ENCODE data around the gene FMN2. TPM values are rescaled to one million over a fixed set of nuclear protein-coding genes. Genes with fewer than 3 reads are reported as not detected.

The FMN2 gene
- polyA plus RNA-seq, 3 donors, result not detected

- intact Hi-C loops (cut with micrococcal nuclease), result no loop called here
- H3K27ac Mint-ChIP-seq, result no peak overlapping the region
Observed at GRCh38 chr1:240306673-240307072, 215.0 kb downstream of the FMN2 start.

GRCh38 chr1:240308096-240308495, 216.4 kb downstream of the FMN2 start:
- Mint-ChIP-seq H3K27me3 (ENCODE audit: low read depth in 3 of 3) (peaks cover 0 to 5% (median 0%) of the 10 kb centered on the region in 3 donors), H3K36me3 (no peaks in the 10 kb centered on the region), H3K9me3 (peaks cover 2 to 14% (median 5%) of the 10 kb centered on the region in 7 donors), H3K4me3 (no peak overlapping the region), H3K27ac (no peak overlapping the region), H3K4me1 (peaks cover 2% of the 10 kb centered on the region)
- Histone ChIP-seq H3K4me1 (ENCODE audit: control insufficient read depth in 1 of 2, insufficient read depth in 2 of 2, low read length in 2 of 2) (no peaks in the 10 kb centered on the region), H3K4me3 (replicated peaks in 1 of 3; ENCODE audit: low read depth in 2 of 3, low read length in 3 of 3) (no peak overlapping the region), H3K4me2 (replicated peaks; ENCODE audit: extremely low read depth, low read length, poor library complexity, severe bottlenecking) (no peak overlapping the region), H3K27ac (ENCODE audit: low read depth in 1 of 2, low read length in 2 of 2) (no peak overlapping the region), H3K36me3 (replicated peaks in 1 of 2; ENCODE audit: control insufficient read depth in 1 of 2, insufficient read depth in 2 of 2, low read length in 2 of 2) (no peaks in the 10 kb centered on the region), H3K27me3 (ENCODE audit: control insufficient read depth in 2 of 2, insufficient read depth in 2 of 2, low read length in 2 of 2) (no peaks in the 10 kb centered on the region), H3K79me2 (ENCODE audit: insufficient read depth, low read length) (no peaks in the 10 kb centered on the region), H3K9ac (ENCODE audit: insufficient read depth, low read length, poor library complexity, severe bottlenecking) (no peak overlapping the region), H2AFZ (ENCODE audit: insufficient read depth, low read depth, low read length, poor library complexity, severe bottlenecking) (no peak overlapping the region), H3K9me3 (replicated peaks in 1 of 2; ENCODE audit: control insufficient read depth in 1 of 2, insufficient read depth in 1 of 2, low read length in 2 of 2) (peaks cover 0 to 11% of the 10 kb centered on the region in 2 donors), H4K20me1 (ENCODE audit: insufficient read depth, low read length) (no peaks in the 10 kb centered on the region)
- intact Hi-C loops (cut with micrococcal nuclease), result no loop called here
- TF ChIP-seq CTCF (IDR thresholded peaks at IDR 0.05), result no peak
- 75% methylated on average over 2 of the region's 3 CpGs for WGBS (ENCODE audit: insufficient coverage)
- no peak for DNase-seq

More at GRCh38 chr1:240306673-240307072, 215.0 kb downstream of the FMN2 start:
- Histone ChIP-seq H2AFZ (ENCODE audit: insufficient read depth, low read depth, low read length, poor library complexity, severe bottlenecking) (no peak overlapping the region), H3K4me2 (replicated peaks; ENCODE audit: extremely low read depth, low read length, poor library complexity, severe bottlenecking) (no peak overlapping the region), H3K4me1 (ENCODE audit: control insufficient read depth in 1 of 2, insufficient read depth in 2 of 2, low read length in 2 of 2) (no peaks in the 10 kb centered on the region), H3K27me3 (ENCODE audit: control insufficient read depth in 2 of 2, insufficient read depth in 2 of 2, low read length in 2 of 2) (no peaks in the 10 kb centered on the region), H3K36me3 (replicated peaks in 1 of 2; ENCODE audit: control insufficient read depth in 1 of 2, insufficient read depth in 2 of 2, low read length in 2 of 2) (no peaks in the 10 kb centered on the region), H4K20me1 (ENCODE audit: insufficient read depth, low read length) (no peaks in the 10 kb centered on the region), H3K9me3 (replicated peaks in 1 of 2; ENCODE audit: control insufficient read depth in 1 of 2, insufficient read depth in 1 of 2, low read length in 2 of 2) (peaks cover 0 to 11% of the 10 kb centered on the region in 2 donors), H3K9ac (ENCODE audit: insufficient read depth, low read length, poor library complexity, severe bottlenecking) (no peak overlapping the region), H3K4me3 (replicated peaks in 1 of 3; ENCODE audit: low read depth in 2 of 3, low read length in 3 of 3) (no peak overlapping the region), H3K27ac (ENCODE audit: low read depth in 1 of 2, low read length in 2 of 2) (no peak overlapping the region), H3K79me2 (ENCODE audit: insufficient read depth, low read length) (no peaks in the 10 kb centered on the region)
- H3K36me3 Mint-ChIP-seq, result no peaks in the 10 kb centered on the region
- WGBS (ENCODE audit: insufficient coverage), result no CpG with 5 or more reads among the region's 2 CpGs
- no peak for TF ChIP-seq CTCF (IDR thresholded peaks at IDR 0.05)
- DNase-seq, result no peak
- no peak overlapping the region for H3K4me3 Mint-ChIP-seq
- H3K4me1 Mint-ChIP-seq, result no peaks in the 10 kb centered on the region
- H3K27me3 Mint-ChIP-seq (ENCODE audit: low read depth in 3 of 3), result peaks cover 0 to 5% (median 0%) of the 10 kb centered on the region in 3 donors
- peaks cover 2 to 9% (median 3%) of the 10 kb centered on the region in 7 donors for H3K9me3 Mint-ChIP-seq
